OCI-LY1 (cell line): ENCODE results near the gene GALNT5.

ENCODE experiments used
- H2AFZ ChIP-seq: fragments of 200-600 bp; sonication (generic), shearing (Covaris generic); 2 replicates; pipeline ENCODE4 v1.6.0; 2014; ENCODE audit warnings: antibody characterized with exemption, mild to moderate bottlenecking, low read length
- H3F3A ChIP-seq: fragments of 200-600 bp; sonication (generic), shearing (Covaris generic); 2 replicates; pipeline ENCODE4 v1.6.0; 2014; ENCODE audit warnings: mild to moderate bottlenecking, antibody characterized with exemption, low read length, moderate library complexity; ENCODE audit not compliant: insufficient read depth
- H3K27ac ChIP-seq: fragments of 200-600 bp; sonication (generic); 2 replicates; pipeline ENCODE4 v1.5.1; 2014; ENCODE audit warnings: low read length, mixed run types, mild to moderate bottlenecking, low read depth; ENCODE audit not compliant: poor library complexity, severe bottlenecking
- H3K27me3 ChIP-seq: fragments of 200-600 bp; sonication (generic); 2 replicates; pipeline ENCODE4 v1.6.0; 2014; ENCODE audit warnings: antibody characterized with exemption, mild to moderate bottlenecking, low read length, moderate library complexity; ENCODE audit not compliant: insufficient read depth
- H3K36me3 ChIP-seq: fragments of 200-600 bp; sonication (generic); 2 replicates; pipeline ENCODE4 v1.6.1; 2014; ENCODE audit warnings: mild to moderate bottlenecking, antibody characterized with exemption, low read length, moderate library complexity, mixed read lengths; ENCODE audit not compliant: insufficient read depth
- H3K4me1 ChIP-seq: fragments of 200-600 bp; sonication (generic); 2 replicates; pipeline ENCODE4 v1.5.1; 2014; ENCODE audit warnings: mild to moderate bottlenecking, low read length, moderate library complexity; ENCODE audit not compliant: insufficient read depth, severe bottlenecking
- H3K4me2 ChIP-seq: fragments of 200-600 bp; sonication (generic), shearing (Covaris generic); 2 replicates; pipeline ENCODE4 v1.6.1; 2014; ENCODE audit warnings: low read length
- H3K4me3 ChIP-seq: fragments of 200-600 bp; sonication (generic); 2 replicates; pipeline ENCODE4 v1.5.1; 2014; ENCODE audit warnings: low read length, low read depth, mild to moderate bottlenecking, mixed read lengths; ENCODE audit not compliant: poor library complexity, severe bottlenecking
- H3K79me2 ChIP-seq: fragments of 200-600 bp; shearing (Covaris generic); 2 replicates; pipeline ENCODE4 v1.6.1; 2016; ENCODE audit warnings: mixed run types, low read length, mixed read lengths; ENCODE audit not compliant: insufficient read depth
- H3K9ac ChIP-seq: fragments of 200-600 bp; sonication (generic), shearing (Covaris generic); 2 replicates; pipeline ENCODE4 v1.6.1; 2014; ENCODE audit warnings: mild to moderate bottlenecking, low read length, mixed read lengths
- H3K9me2 ChIP-seq: fragments of 200-600 bp; sonication (generic), shearing (Covaris generic); 2 replicates; pipeline ENCODE4 v1.6.1; 2014; ENCODE audit warnings: low read depth, mild to moderate bottlenecking, low read length, mixed read lengths
- H3K9me3 ChIP-seq: fragments of 200-600 bp; shearing (Covaris generic); 2 replicates; pipeline ENCODE4 v1.6.1; 2014; ENCODE audit warnings: low read length, mixed read lengths
- H4K20me1 ChIP-seq: fragments of 200-600 bp; sonication (generic), shearing (Covaris generic); 2 replicates; pipeline ENCODE4 v1.6.0; 2016; ENCODE audit warnings: mild to moderate bottlenecking, low read length; ENCODE audit not compliant: insufficient read depth
- EZH2 ChIP-seq: fragments of 200-600 bp; sonication (generic), shearing (Covaris generic); IDR thresholded peaks from 2 replicates; pipeline ENCODE4 v1.8.0; 2017; ENCODE audit warnings: borderline replicate concordance, mixed run types, mild to moderate bottlenecking, antibody characterized with exemption, low read length, moderate library complexity, mixed read lengths
- TF ChIP-seq, protein P1 (sequence below): fragments of 200-600 bp; sonication (generic), shearing (Covaris generic); IDR thresholded peaks from 2 replicates; pipeline ENCODE4 v1.5.1; 2017; ENCODE audit warnings: mild to moderate bottlenecking, antibody characterized with exemption, low read length, moderate library complexity, mixed read lengths

GALNT5 gene

GRCh38 chr2:157259386-157259785 is 1.9 kb downstream of the GALNT5 start:
- Histone ChIP-seq H3F3A (no peaks in the 10 kb centered on the region), H3K27ac (no peak overlapping the region), H3K79me2 (no peaks in the 10 kb centered on the region), H3K9me3 (no peaks in the 10 kb centered on the region), H4K20me1 (no peaks in the 10 kb centered on the region), H3K9ac (no peak overlapping the region), H3K9me2 (no peaks in the 10 kb centered on the region), H3K27me3 (no peaks in the 10 kb centered on the region; the same call in 1 of the 2 replicates), H3K36me3 (no peaks in the 10 kb centered on the region), H3K4me3 (no peak overlapping the region), H3K4me1 (no peaks in the 10 kb centered on the region), H2AFZ (no peak overlapping the region), H3K4me2 (no peak overlapping the region)
- TF ChIP-seq, protein P1, sequence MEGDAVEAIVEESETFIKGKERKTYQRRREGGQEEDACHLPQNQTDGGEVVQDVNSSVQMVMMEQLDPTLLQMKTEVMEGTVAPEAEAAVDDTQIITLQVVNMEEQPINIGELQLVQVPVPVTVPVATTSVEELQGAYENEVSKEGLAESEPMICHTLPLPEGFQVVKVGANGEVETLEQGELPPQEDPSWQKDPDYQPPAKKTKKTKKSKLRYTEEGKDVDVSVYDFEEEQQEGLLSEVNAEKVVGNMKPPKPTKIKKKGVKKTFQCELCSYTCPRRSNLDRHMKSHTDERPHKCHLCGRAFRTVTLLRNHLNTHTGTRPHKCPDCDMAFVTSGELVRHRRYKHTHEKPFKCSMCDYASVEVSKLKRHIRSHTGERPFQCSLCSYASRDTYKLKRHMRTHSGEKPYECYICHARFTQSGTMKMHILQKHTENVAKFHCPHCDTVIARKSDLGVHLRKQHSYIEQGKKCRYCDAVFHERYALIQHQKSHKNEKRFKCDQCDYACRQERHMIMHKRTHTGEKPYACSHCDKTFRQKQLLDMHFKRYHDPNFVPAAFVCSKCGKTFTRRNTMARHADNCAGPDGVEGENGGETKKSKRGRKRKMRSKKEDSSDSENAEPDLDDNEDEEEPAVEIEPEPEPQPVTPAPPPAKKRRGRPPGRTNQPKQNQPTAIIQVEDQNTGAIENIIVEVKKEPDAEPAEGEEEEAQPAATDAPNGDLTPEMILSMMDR = no peak
- no peak for TF ChIP-seq EZH2

GRCh38 chr2:157259960-157260359 is 2.5 kb downstream of the GALNT5 start:
- H3K4me2 ChIP-seq = no peak overlapping the region

DNA sequence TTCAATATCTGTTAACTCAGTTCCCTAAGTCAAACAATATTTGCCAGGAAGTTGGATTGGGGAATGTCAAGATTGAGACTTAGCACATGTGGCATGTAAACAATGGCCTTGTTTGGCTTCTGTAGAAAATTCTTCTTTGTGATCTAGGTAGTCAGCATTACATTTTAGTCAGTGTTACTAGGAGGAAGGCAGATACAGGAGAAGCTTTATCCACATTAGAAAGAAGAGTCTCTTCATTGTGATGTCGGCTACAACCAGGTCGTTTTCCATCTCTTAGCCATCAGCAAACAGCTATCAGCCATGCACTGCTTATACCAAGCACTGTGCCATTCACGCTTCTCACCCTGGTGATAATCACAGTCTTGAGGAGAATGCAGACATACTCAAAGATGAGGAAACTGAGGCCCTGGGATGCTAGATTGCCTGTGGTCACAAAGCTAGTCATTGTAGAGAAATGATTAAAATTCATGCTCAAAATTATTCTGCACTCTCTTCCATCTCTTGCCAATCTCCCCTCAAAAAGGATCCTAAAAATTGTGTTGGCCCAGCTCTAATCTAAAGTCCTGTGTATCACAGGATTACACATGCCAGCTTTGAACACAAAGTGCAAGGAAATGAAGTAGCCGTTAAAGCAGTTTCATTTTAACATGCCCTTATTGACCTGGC is 3.2 kb downstream of the GALNT5 start:
- no peak overlapping the region for H3K4me3 ChIP-seq
- no peak overlapping the region for H3K9ac ChIP-seq
- H3K9me3 ChIP-seq = no peaks in the 10 kb centered on the region

More at GRCh38 chr2:157259960-157260359, 2.5 kb downstream of the GALNT5 start:
- Histone ChIP-seq H2AFZ (no peak overlapping the region), H3K27me3 (no peaks in the 10 kb centered on the region; the same call in 1 of the 2 replicates), H3K79me2 (no peaks in the 10 kb centered on the region), H3K9me3 (no peaks in the 10 kb centered on the region), H3K36me3 (no peaks in the 10 kb centered on the region), H3F3A (no peaks in the 10 kb centered on the region), H3K9ac (no peak overlapping the region), H3K9me2 (no peaks in the 10 kb centered on the region), H4K20me1 (no peaks in the 10 kb centered on the region), H3K4me1 (no peaks in the 10 kb centered on the region), H3K27ac (no peak overlapping the region), H3K4me3 (no peak overlapping the region)
- TF ChIP-seq, protein P1 = no peak
- no peak for TF ChIP-seq EZH2

More for the DNA sequence above, 3.2 kb downstream of the GALNT5 start:
- no peak overlapping the region for H2AFZ ChIP-seq
- no peaks in the 10 kb centered on the region for H4K20me1 ChIP-seq
- H3K36me3 ChIP-seq = no peaks in the 10 kb centered on the region
- no peak overlapping the region for H3K4me2 ChIP-seq
- H3F3A ChIP-seq = no peaks in the 10 kb centered on the region
- H3K27ac ChIP-seq = no peak overlapping the region
- no peak for TF ChIP-seq EZH2
- TF ChIP-seq, protein P1 = no peak
- H3K79me2 ChIP-seq = no peaks in the 10 kb centered on the region
- H3K9me2 ChIP-seq = no peaks in the 10 kb centered on the region
- H3K27me3 ChIP-seq = no peaks in the 10 kb centered on the region; the same call in 1 of the 2 replicates
- H3K4me1 ChIP-seq = no peaks in the 10 kb centered on the region
